BJ (cell line): ENCODE data around the gene RFPL2. TPM values are rescaled to one million over a fixed set of nuclear protein-coding genes. Genes with fewer than 3 reads are reported as not detected.

Source experiments
- CTCF ChIA-PET: fragments of 350-600 bp; formaldehyde crosslinking; extraction: SDS; loops from one replicate; lab custom pipeline; 2021; ENCODE audit warnings: antibody characterized with exemption, inconsistent platforms; lab: Yijun Ruan, JAX
- POLR2A ChIA-PET: fragments of 300-600 bp; sonication (Branson Sonifier 250); formaldehyde crosslinking; extraction: SDS; loops from one replicate; lab custom pipeline; 2021; ENCODE audit warnings: antibody characterized with exemption; lab: Charles Lee
- DNase-seq: peaks from one replicate; pipeline ENCODE4 v3.0.0-alpha.2; 2011; ENCODE audit warnings: low read depth
- H3K27me3 ChIP-seq: 2 replicates; pipeline ENCODE4 v1.6.0; 2011; ENCODE audit warnings: low read length; ENCODE audit not compliant: control insufficient read depth, insufficient read depth
- H3K36me3 ChIP-seq: 2 replicates; pipeline ENCODE4 v1.5.1; 2011; ENCODE audit warnings: low read length; ENCODE audit not compliant: control insufficient read depth, insufficient read depth
- H3K4me3 ChIP-seq: 2 replicates; pipeline ENCODE4 v1.5.1; 2011; ENCODE audit warnings: low read depth, mild to moderate bottlenecking, control low read depth, low read length
- CTCF ChIP-seq: IDR thresholded peaks from 2 replicates; pipeline ENCODE4 v1.5.1; 2011; ENCODE audit warnings: low read depth, mild to moderate bottlenecking, control low read depth, inconsistent platforms, low read length, moderate library complexity; ENCODE audit not compliant: insufficient read depth
- polyA plus RNA-seq: library from polyadenylated mRNA; depleted of rRNA; stranded (reverse); fragments of >200 nt; gene quantifications from 2 replicates; pipeline ENCODE4 v1.2.3, GENCODE V29; 2011

RFPL2 gene
- polyA plus RNA-seq, 1 experiment, result not detected

- TF ChIP-seq CTCF, result peak; percentile 57
- ChIA-PET POLR2A (no interaction called here), CTCF (interaction anchor here (1.6 kb wide), 1 partner anchor 8 kb away, joined by 3 read pairs; no protein-coding TSS in a partner anchor)
- Histone ChIP-seq H3K4me3 (no peak overlapping the region), H3K36me3 (no peaks in the 10 kb centered on the region), H3K27me3 (peaks cover 7% of the 10 kb centered on the region)
- no peak for DNase-seq
Measured at GRCh38 chr22:32206774-32207758, 2.2 kb upstream of the RFPL2 start.

- POLR2A ChIA-PET, result no interaction called here
- TF ChIP-seq CTCF, result no peak
- Histone ChIP-seq H3K27me3 (peaks cover 9% of the 10 kb centered on the region), H3K4me3 (no peak overlapping the region), H3K36me3 (no peaks in the 10 kb centered on the region)
- CTCF ChIA-PET, result no interaction called here
- no peak for DNase-seq
Measured at GRCh38 chr22:32205974-32206773, 1.3 kb upstream of the RFPL2 start.

GRCh38 chr22:32204040-32204855, 625 bp downstream of the RFPL2 start:
- CTCF ChIA-PET, result interaction anchor here (1.1 kb wide), 1 partner anchor 62 kb away, joined by 3 read pairs; no protein-coding TSS in a partner anchor
- no peak for TF ChIP-seq CTCF
- H3K27me3 ChIP-seq, result peaks cover 9% of the 10 kb centered on the region
- POLR2A ChIA-PET, result no interaction called here
- no peaks in the 10 kb centered on the region for H3K36me3 ChIP-seq
- no peak overlapping the region for H3K4me3 ChIP-seq
- no peak for DNase-seq

- Histone ChIP-seq H3K4me3 (no peak overlapping the region), H3K36me3 (no peaks in the 10 kb centered on the region), H3K27me3 (peaks cover 9% of the 10 kb centered on the region)
- no peak for DNase-seq
- POLR2A ChIA-PET, result no interaction called here
- no peak for TF ChIP-seq CTCF
- CTCF ChIA-PET, result interaction anchor here (0.6 to 1.1 kb wide), 2 partner anchors 63 to 1014 kb away, joined by 3 read pairs; no protein-coding TSS in a partner anchor
Measured at GRCh38 chr22:32203181-32204039, 1.5 kb downstream of the RFPL2 start.
